ENCODE measurements around the gene FHOD3. TPM values are rescaled to one million over a fixed set of nuclear protein-coding genes. Genes with fewer than 3 reads are reported as not detected.

The FHOD3 gene
- total and polyA plus RNA-seq, 2 donors: 0.90 to 4.1 TPM

GRCh38 chr18:36805105-36805504 is 507.6 kb downstream of the FHOD3 start:
- 100% methylated on average over 2 of the region's 2 CpGs for WGBS
- DNase-seq (ENCODE audit: low read depth in 6 of 9, low spot score in 9 of 9): no peak
- Histone ChIP-seq H3K4me1 (ENCODE audit: control insufficient read depth in 2 of 2, insufficient read depth in 2 of 2, low read length in 2 of 2) (no peaks in the 10 kb centered on the region), H3K27me3 (ENCODE audit: control insufficient read depth in 2 of 2, insufficient read depth in 1 of 2, low read length in 1 of 2) (no peaks in the 10 kb centered on the region), H3K4me3 (ENCODE audit: low read length in 2 of 2) (no peak overlapping the region), H3K27ac (ENCODE audit: low read depth in 1 of 2, low read length in 1 of 2) (no peak overlapping the region), H3K36me3 (ENCODE audit: control insufficient read depth in 2 of 2, insufficient read depth in 2 of 2, low read length in 1 of 2) (peaks cover 41 to 72% of the 10 kb centered on the region in 2 donors), H3K9me3 (ENCODE audit: control insufficient read depth in 2 of 2, insufficient read depth in 1 of 2, low read length in 1 of 2) (no peaks in the 10 kb centered on the region)

DNA sequence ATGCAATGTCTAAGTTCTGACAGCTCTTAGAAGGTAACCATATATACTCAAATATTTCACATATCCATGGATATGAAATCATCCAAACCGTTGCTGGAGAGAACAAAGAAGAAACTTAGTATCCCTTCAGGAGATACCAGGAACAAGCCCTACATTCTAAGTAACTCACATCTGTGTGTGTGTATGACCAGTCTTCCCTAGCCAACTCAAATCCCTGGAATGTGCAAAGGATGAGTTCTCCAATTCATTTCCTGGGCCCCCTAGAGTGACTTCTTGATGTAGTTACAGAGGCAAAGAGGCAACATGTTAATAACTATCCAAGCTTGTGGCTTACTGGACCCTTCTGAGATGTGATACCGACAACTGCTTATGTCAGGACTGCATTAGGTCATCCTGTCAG is 511.2 kb downstream of the FHOD3 start:
- H3K27ac ChIP-seq (ENCODE audit: low read depth in 1 of 2, low read length in 1 of 2): no peak overlapping the region
- DNase-seq (ENCODE audit: low read depth in 6 of 9, low spot score in 9 of 9): no peak
- no peaks in the 10 kb centered on the region for H3K9me3 ChIP-seq (ENCODE audit: control insufficient read depth in 2 of 2, insufficient read depth in 1 of 2, low read length in 1 of 2)
- H3K36me3 ChIP-seq (ENCODE audit: control insufficient read depth in 2 of 2, insufficient read depth in 2 of 2, low read length in 1 of 2): peaks cover 44 to 71% of the 10 kb centered on the region in 2 donors
- no peak overlapping the region for H3K4me3 ChIP-seq (ENCODE audit: low read length in 2 of 2)
- H3K4me1 ChIP-seq (ENCODE audit: control insufficient read depth in 2 of 2, insufficient read depth in 2 of 2, low read length in 2 of 2): no peaks in the 10 kb centered on the region
- 95% methylated on average over 2 of the region's 2 CpGs for WGBS
- no peaks in the 10 kb centered on the region for H3K27me3 ChIP-seq (ENCODE audit: control insufficient read depth in 2 of 2, insufficient read depth in 1 of 2, low read length in 1 of 2)

DNA sequence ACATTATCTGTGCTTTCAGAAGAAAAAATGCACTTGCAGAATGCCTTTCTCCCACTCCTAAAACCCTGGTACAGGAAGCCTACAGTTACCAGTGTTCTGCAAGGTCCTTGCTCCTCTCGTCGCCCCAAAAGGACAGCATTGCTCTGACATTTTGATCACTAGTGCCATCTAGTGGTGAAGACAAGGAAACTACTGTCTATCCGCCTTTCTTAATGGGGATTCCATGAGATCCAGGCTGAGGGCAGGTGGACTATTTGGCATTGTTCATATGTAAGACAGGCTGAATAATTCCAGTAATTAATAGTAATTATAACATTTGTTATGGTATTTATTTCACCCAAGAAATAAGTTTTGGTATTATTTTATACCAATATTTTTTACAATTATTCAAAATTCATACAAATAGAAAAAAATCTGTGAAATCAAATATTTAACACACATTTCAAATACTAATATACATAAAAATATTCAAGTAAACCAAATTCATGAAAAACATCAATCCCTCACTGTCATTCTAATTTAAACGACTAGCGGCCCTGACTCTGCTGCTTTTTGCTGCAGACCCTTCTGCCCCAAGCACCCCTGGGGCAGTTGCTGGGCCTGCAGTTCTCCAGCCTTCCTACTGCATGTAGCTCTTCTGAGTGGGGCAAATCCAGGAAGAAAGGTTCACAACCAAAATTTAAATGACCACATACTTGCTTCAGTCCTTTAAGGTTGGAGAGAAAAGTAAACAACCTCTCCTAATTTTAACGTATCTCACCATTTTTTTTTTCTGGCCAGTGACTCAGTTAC is 512.3 kb downstream of the FHOD3 start:
- peaks cover 35 to 69% of the 10 kb centered on the region in 2 donors for H3K36me3 ChIP-seq (ENCODE audit: control insufficient read depth in 2 of 2, insufficient read depth in 2 of 2, low read length in 1 of 2)
- 57% methylated on average over 6 of the region's 6 CpGs for WGBS
- H3K27ac ChIP-seq (ENCODE audit: low read depth in 1 of 2, low read length in 1 of 2): no peak overlapping the region
- no peaks in the 10 kb centered on the region for H3K27me3 ChIP-seq (ENCODE audit: control insufficient read depth in 2 of 2, insufficient read depth in 1 of 2, low read length in 1 of 2)
- no peaks in the 10 kb centered on the region for H3K9me3 ChIP-seq (ENCODE audit: control insufficient read depth in 2 of 2, insufficient read depth in 1 of 2, low read length in 1 of 2)
- peak; percentile 19 to 76 (median 42) for DNase-seq (ENCODE audit: low read depth in 6 of 9, low spot score in 9 of 9)
- no peak overlapping the region for H3K4me3 ChIP-seq (ENCODE audit: low read length in 2 of 2)
- no peaks in the 10 kb centered on the region for H3K4me1 ChIP-seq (ENCODE audit: control insufficient read depth in 2 of 2, insufficient read depth in 2 of 2, low read length in 2 of 2)

DNA sequence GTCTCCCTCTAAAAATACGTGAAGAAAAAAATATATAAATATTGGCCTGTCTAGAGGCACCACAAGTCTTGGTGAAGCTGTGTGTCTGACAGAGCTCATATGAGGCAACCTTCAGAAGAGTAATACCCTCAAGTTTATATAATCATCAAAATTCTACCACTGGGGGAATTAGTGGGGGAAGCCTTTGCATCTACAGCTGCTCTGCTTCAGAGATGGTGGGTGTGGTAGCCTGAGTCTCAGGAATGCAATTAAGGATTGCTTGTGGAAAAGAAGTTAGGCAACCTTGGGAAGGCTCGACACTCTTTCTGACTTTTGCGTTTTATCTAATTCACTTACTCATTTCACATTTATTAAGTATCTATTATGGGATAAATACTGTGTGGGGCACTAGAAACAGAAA is 513.9 kb downstream of the FHOD3 start:
- 99% methylated on average over 3 of the region's 3 CpGs for WGBS
- DNase-seq (ENCODE audit: low read depth in 6 of 9, low spot score in 9 of 9): no peak
- Histone ChIP-seq H3K9me3 (ENCODE audit: control insufficient read depth in 2 of 2, insufficient read depth in 1 of 2, low read length in 1 of 2) (no peaks in the 10 kb centered on the region), H3K4me3 (ENCODE audit: low read length in 2 of 2) (no peak overlapping the region), H3K36me3 (ENCODE audit: control insufficient read depth in 2 of 2, insufficient read depth in 2 of 2, low read length in 1 of 2) (peaks cover 32 to 59% of the 10 kb centered on the region in 2 donors), H3K27ac (ENCODE audit: low read depth in 1 of 2, low read length in 1 of 2) (no peak overlapping the region), H3K4me1 (ENCODE audit: control insufficient read depth in 2 of 2, insufficient read depth in 2 of 2, low read length in 2 of 2) (no peaks in the 10 kb centered on the region), H3K27me3 (ENCODE audit: control insufficient read depth in 2 of 2, insufficient read depth in 1 of 2, low read length in 1 of 2) (no peaks in the 10 kb centered on the region)

DNA sequence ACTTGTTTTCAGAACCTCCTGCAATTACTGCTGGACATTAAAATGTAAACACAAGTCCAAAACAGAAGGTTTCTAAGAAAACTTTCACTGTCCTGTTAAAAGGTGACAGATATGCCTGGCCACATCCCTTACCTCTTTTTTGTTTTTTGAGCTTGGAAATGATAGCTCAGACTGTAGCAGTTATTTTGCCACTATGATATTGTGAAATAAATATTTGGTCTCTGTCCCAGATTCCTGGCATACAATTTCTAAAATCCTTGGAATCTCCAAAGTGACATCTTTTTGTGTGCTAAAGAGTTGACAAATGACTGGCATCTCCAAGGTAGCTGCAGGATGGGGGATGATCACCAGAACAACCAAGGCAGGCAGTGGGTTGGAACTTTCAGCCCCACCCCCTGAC is 514.4 kb downstream of the FHOD3 start:
- Histone ChIP-seq H3K4me3 (ENCODE audit: low read length in 2 of 2) (no peak overlapping the region), H3K27me3 (ENCODE audit: control insufficient read depth in 2 of 2, insufficient read depth in 1 of 2, low read length in 1 of 2) (no peaks in the 10 kb centered on the region), H3K9me3 (ENCODE audit: control insufficient read depth in 2 of 2, insufficient read depth in 1 of 2, low read length in 1 of 2) (no peaks in the 10 kb centered on the region), H3K27ac (ENCODE audit: low read depth in 1 of 2, low read length in 1 of 2) (no peak overlapping the region), H3K4me1 (ENCODE audit: control insufficient read depth in 2 of 2, insufficient read depth in 2 of 2, low read length in 2 of 2) (no peaks in the 10 kb centered on the region), H3K36me3 (ENCODE audit: control insufficient read depth in 2 of 2, insufficient read depth in 2 of 2, low read length in 1 of 2) (peaks cover 29 to 61% of the 10 kb centered on the region in 2 donors)
- DNase-seq (ENCODE audit: low read depth in 6 of 9, low spot score in 9 of 9): no peak

DNA sequence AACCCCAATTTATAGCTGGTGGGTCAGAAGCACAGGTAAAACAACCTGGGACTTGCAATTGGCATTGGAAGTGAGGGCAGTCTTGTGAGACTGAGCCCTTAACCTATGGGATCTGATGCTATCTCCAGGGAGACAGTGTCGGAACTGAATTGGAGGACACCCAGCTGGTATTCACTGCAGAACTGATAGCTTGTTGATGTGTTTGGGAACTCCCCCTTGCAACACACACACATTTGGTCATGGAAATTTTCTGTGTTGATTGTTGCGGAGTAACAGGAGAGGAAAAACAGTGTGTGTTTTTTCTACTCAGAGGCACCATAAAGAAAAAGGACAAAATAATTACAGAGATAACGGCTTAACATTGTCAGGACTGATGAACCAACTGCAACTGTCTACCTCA is 515.2 kb downstream of the FHOD3 start:
- Histone ChIP-seq H3K27me3 (ENCODE audit: control insufficient read depth in 2 of 2, insufficient read depth in 1 of 2, low read length in 1 of 2) (no peaks in the 10 kb centered on the region), H3K4me1 (ENCODE audit: control insufficient read depth in 2 of 2, insufficient read depth in 2 of 2, low read length in 2 of 2) (no peaks in the 10 kb centered on the region), H3K9me3 (ENCODE audit: control insufficient read depth in 2 of 2, insufficient read depth in 1 of 2, low read length in 1 of 2) (no peaks in the 10 kb centered on the region), H3K27ac (ENCODE audit: low read depth in 1 of 2, low read length in 1 of 2) (no peak overlapping the region), H3K36me3 (ENCODE audit: control insufficient read depth in 2 of 2, insufficient read depth in 2 of 2, low read length in 1 of 2) (peaks cover 28 to 61% of the 10 kb centered on the region in 2 donors), H3K4me3 (ENCODE audit: low read length in 2 of 2) (no peak overlapping the region)
- 95% methylated on average over 3 of the region's 3 CpGs for WGBS
- DNase-seq (ENCODE audit: low read depth in 6 of 9, low spot score in 9 of 9): no peak

DNA sequence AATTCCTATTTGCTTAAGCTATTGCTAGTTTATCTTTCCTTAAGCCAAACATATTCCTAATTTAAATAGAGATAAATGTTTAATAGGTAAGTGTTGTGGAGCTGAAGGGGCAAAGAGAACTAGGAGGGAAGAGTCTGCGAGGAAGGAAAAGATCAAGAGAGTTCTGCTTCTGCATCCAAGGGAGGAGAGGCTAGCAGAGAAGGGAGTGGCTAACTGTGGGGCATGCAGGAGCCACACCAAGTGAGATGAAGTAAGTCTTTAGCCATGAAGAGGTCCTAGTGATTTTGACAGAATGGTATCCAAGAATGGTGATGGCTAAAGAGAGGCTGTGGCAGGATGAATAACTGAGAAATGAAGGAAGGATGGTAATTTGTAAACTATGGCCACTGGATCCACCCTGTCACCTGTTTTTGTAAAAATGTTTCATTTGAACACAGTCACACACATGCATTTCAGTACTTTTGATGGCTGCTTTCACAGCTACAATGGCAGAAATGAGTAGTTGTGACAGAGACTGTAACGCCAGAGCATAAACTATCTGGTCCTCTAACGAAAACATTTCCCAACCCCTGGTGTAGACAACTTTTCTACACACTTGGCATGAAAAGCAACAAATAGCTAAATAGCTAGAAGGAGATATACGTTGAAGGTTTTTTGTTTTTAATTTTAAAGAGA is 515.7 kb downstream of the FHOD3 start:
- WGBS: 96% methylated on average over 4 of the region's 4 CpGs
- DNase-seq (ENCODE audit: low read depth in 6 of 9, low spot score in 9 of 9): no peak
- Histone ChIP-seq H3K9me3 (ENCODE audit: control insufficient read depth in 2 of 2, insufficient read depth in 1 of 2, low read length in 1 of 2) (no peaks in the 10 kb centered on the region), H3K27ac (ENCODE audit: low read depth in 1 of 2, low read length in 1 of 2) (no peak overlapping the region), H3K27me3 (ENCODE audit: control insufficient read depth in 2 of 2, insufficient read depth in 1 of 2, low read length in 1 of 2) (no peaks in the 10 kb centered on the region), H3K36me3 (ENCODE audit: control insufficient read depth in 2 of 2, insufficient read depth in 2 of 2, low read length in 1 of 2) (peaks cover 24 to 62% of the 10 kb centered on the region in 2 donors), H3K4me3 (ENCODE audit: low read length in 2 of 2) (no peak overlapping the region), H3K4me1 (ENCODE audit: control insufficient read depth in 2 of 2, insufficient read depth in 2 of 2, low read length in 2 of 2) (no peaks in the 10 kb centered on the region)

- Histone ChIP-seq H3K4me3 (ENCODE audit: low read length in 2 of 2) (no peak overlapping the region), H3K9me3 (ENCODE audit: control insufficient read depth in 2 of 2, insufficient read depth in 1 of 2, low read length in 1 of 2) (no peaks in the 10 kb centered on the region), H3K27ac (ENCODE audit: low read depth in 1 of 2, low read length in 1 of 2) (no peak overlapping the region), H3K36me3 (ENCODE audit: control insufficient read depth in 2 of 2, insufficient read depth in 2 of 2, low read length in 1 of 2) (peaks cover 27 to 64% of the 10 kb centered on the region in 2 donors), H3K4me1 (ENCODE audit: control insufficient read depth in 2 of 2, insufficient read depth in 2 of 2, low read length in 2 of 2) (no peaks in the 10 kb centered on the region), H3K27me3 (ENCODE audit: control insufficient read depth in 2 of 2, insufficient read depth in 1 of 2, low read length in 1 of 2) (no peaks in the 10 kb centered on the region)
- 98% methylated on average over 3 of the region's 3 CpGs for WGBS
- no peak for DNase-seq (ENCODE audit: low read depth in 6 of 9, low spot score in 9 of 9)
Measured at GRCh38 chr18:36813824-36814223, 516.3 kb downstream of the FHOD3 start.

- Histone ChIP-seq H3K4me1 (ENCODE audit: control insufficient read depth in 2 of 2, insufficient read depth in 2 of 2, low read length in 2 of 2) (no peaks in the 10 kb centered on the region), H3K36me3 (ENCODE audit: control insufficient read depth in 2 of 2, insufficient read depth in 2 of 2, low read length in 1 of 2) (peaks cover 29 to 64% of the 10 kb centered on the region in 2 donors), H3K27ac (ENCODE audit: low read depth in 1 of 2, low read length in 1 of 2) (no peak overlapping the region), H3K9me3 (ENCODE audit: control insufficient read depth in 2 of 2, insufficient read depth in 1 of 2, low read length in 1 of 2) (no peaks in the 10 kb centered on the region), H3K4me3 (ENCODE audit: low read length in 2 of 2) (no peak overlapping the region), H3K27me3 (ENCODE audit: control insufficient read depth in 2 of 2, insufficient read depth in 1 of 2, low read length in 1 of 2) (no peaks in the 10 kb centered on the region)
- 43% methylated on average over 1 of the region's 1 CpG for WGBS
- no peak for DNase-seq (ENCODE audit: low read depth in 6 of 9, low spot score in 9 of 9)
Measured at GRCh38 chr18:36814994-36815393, 517.5 kb downstream of the FHOD3 start.

All from thymus (tissue), 11 donors.